RWPE1 (cell line): ENCODE data around the gene PLA2G6.

ENCODE experiments used
- CTCF ChIA-PET: fragments of 350-600 bp; sonication (Branson Sonifier 250); formaldehyde crosslinking; extraction: SDS; loops from one replicate; lab custom pipeline; 2021; lab: Yijun Ruan, JAX
- POLR2A ChIA-PET: fragments of 400-600 bp; formaldehyde crosslinking; extraction: SDS; loops from one replicate; lab custom pipeline; 2020; ENCODE audit warnings: antibody characterized with exemption; ENCODE audit not compliant: low non-redundant PET; lab: Yijun Ruan, JAX
- DNase-seq: peaks from one replicate; pipeline ENCODE4 v3.0.0; 2012; ENCODE audit warnings: low spot score
- H3K27ac ChIP-seq: fragments of 450-650 bp; 2 replicates; pipeline ENCODE4 v1.5.1; 2017
- TF ChIP-seq, protein P1 (sequence below): fragments of 450-650 bp; conservative IDR thresholded peaks from 2 replicates; pipeline ENCODE4 v1.5.1; 2017; ENCODE audit warnings: low read depth, mild to moderate bottlenecking

Gene PLA2G6

DNA sequence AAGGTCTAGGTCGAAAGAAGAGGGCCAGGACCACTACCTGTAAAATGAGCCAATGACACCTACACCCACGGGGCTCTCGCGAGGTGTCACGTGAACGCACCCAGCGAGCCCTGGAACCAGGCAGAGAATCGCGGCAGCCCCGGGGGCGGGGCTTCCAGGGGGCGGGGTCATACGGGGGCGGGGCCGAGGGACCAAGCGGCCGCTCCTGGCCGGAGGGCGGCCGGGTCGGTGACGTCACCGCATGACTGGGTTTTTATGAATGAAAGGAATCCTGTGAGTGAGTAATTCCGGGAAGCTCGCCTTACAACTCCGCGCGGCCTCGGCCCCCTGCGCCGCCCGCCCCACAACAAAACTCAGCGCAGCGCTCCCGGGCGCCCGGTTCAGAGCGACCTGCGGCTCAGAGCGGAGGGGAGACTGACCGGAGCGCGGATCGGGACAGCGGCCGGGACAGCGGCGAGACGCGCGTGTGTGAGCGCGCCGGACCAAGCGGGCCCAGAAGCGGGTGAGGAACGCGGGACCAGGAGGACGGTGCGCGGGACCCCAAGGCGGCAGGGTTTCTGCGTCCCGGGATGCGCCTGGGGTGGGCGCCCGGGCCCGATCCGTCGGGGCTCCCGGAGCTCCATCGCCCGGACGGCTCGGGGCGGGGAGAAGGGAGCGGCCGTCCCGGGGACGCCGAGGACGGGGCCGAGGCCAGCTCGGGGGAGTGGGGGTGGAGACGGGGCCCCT, 20.2 kb upstream of the PLA2G6 start, which contains the start of gene MAFF:
MAFF (plus strand) TSS at position 284 of the 726 bp plus-strand sequence. CDS start 11,860 bp downstream, outside the sequence.
- peak within 1 kb of the TSS; percentile 95 for H3K27ac ChIP-seq
- ChIA-PET POLR2A (interaction anchor here (1.7 kb wide), 1 partner anchor 21 kb away, joined by 5 read pairs; no protein-coding TSS in a partner anchor), CTCF (no interaction called here)
- TF ChIP-seq, protein P1, sequence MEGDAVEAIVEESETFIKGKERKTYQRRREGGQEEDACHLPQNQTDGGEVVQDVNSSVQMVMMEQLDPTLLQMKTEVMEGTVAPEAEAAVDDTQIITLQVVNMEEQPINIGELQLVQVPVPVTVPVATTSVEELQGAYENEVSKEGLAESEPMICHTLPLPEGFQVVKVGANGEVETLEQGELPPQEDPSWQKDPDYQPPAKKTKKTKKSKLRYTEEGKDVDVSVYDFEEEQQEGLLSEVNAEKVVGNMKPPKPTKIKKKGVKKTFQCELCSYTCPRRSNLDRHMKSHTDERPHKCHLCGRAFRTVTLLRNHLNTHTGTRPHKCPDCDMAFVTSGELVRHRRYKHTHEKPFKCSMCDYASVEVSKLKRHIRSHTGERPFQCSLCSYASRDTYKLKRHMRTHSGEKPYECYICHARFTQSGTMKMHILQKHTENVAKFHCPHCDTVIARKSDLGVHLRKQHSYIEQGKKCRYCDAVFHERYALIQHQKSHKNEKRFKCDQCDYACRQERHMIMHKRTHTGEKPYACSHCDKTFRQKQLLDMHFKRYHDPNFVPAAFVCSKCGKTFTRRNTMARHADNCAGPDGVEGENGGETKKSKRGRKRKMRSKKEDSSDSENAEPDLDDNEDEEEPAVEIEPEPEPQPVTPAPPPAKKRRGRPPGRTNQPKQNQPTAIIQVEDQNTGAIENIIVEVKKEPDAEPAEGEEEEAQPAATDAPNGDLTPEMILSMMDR, result no peak
- peak; percentile 87 for DNase-seq

DNA sequence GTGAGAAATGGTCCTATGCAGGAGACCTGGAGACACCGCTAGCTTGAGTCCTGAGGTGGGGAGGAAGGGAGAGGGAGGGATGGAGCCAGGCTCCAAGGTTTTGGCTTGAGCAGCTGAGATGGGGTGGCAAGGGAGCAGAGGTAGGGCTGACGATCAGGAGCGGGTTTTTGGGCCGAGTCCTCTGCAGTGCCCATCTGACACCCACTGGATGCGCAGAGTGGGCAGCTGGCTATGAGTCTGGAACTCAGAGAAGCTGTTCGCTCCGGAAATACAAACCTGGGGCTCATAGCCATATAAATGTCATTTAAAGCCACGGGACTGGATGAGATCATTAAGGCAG, 19.7 kb upstream of the PLA2G6 start:
- peak overlapping the region; percentile 95 for H3K27ac ChIP-seq
- POLR2A ChIA-PET, result interaction anchor here (1.7 kb wide), 1 partner anchor 21 kb away, joined by 5 read pairs; no protein-coding TSS in a partner anchor
- DNase-seq, result no peak
- TF ChIP-seq, protein P1, result no peak
- CTCF ChIA-PET, result no interaction called here

DNA sequence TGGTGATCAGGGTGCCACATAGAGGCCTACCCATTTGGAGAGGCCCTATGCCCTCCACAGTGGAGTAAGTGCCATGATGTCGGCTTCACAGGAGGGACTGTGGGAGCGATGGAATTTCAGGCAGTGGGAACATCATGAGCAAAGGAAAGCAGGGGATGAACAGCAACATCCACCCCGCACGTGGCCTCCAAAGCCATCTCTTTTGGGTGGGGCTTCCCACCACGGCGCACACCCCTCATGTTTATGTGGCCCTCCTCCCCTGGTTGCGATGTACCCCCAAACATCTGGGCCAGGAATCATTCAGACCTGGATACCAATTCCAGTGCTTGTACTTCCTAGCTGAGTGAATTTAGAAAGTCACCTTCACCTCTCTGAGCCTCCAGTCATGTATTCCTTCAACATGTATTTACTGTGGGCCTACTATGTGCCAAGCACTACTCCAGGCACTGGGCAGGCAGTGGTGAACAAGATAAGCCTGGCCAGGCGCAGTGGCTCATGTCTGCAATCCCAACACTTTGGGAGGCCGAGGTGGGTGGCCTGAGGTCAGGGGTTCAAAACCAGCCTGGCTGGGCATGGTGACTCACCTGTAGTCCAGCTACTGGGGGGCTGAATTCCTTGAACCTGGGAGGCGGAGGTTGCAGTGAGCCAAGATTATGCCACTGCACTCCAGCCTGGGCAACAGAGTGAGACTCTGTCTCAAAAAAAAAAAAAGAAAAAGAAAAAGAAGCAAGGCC, 18.4 kb upstream of the PLA2G6 start:
- no peak for DNase-seq
- POLR2A ChIA-PET, result interaction anchor here (1.7 kb wide), 1 partner anchor 19 kb away, joined by 5 read pairs; no protein-coding TSS in a partner anchor
- TF ChIP-seq, protein P1, result no peak
- CTCF ChIA-PET, result no interaction called here
- H3K27ac ChIP-seq, result no peak overlapping the region

DNA sequence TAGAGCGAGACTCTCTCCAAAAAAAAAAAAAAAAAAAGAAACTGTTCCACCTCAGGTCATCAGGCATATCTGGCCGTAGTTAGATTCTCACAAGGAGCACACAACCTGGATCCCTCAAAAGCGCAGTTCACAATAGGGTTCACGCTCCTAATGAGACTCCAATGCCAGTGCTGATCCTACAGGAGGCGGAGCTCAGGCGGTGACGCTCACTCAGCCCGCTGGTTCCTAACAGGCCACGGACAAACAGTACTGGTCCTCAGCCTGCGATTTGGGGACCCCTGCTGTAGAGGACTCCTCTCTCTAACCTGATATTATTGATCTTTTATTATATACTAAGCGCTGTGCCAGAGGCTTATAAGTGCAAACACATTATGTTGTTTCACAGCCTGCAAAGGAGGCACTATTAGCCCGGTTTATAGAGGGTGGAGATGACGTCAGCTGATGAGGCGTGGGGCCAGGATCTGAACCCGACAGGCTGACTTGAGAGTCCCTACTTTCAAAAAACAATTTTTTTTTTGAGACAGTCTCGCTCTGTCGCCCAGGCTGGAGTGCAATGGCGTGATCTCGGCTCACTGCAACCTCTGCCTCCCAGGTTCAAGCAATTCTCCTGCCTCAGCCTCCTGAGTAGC, 15.3 kb upstream of the PLA2G6 start:
- H3K27ac ChIP-seq, result no peak overlapping the region; the same call in 1 of the 2 replicates
- ChIA-PET CTCF (interaction anchor here (0.6 to 0.7 kb wide), 2 partner anchors 167 to 900 kb away, joined by 3 to 8 read pairs; partner anchors contain the start of gene APOBEC3H), POLR2A (no interaction called here)
- TF ChIP-seq, protein P1, result no peak
- DNase-seq, result no peak

DNA sequence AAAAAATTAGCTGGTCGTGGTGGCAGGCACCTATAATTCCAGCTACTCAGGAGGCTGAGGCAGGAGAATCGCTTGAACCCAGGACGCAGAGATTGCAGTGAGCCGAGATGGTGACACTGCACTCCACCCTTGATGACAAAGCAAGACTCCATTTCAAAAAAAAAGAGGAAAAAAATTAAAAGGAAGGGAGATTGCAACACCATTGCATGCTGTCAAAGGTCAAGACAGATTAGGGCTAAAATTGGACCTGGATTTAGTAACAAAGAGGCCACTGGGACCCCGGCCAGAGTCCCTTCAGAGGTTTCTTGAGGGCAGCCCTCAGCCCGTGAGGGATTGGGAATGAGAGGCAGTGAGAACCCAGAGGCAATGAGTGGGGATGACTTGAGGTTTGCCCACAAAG, 11.9 kb upstream of the PLA2G6 start:
- TF ChIP-seq, protein P1, result no peak
- no peak overlapping the region for H3K27ac ChIP-seq
- POLR2A ChIA-PET, result no interaction called here
- DNase-seq, result no peak
- CTCF ChIA-PET, result no interaction called here

DNA sequence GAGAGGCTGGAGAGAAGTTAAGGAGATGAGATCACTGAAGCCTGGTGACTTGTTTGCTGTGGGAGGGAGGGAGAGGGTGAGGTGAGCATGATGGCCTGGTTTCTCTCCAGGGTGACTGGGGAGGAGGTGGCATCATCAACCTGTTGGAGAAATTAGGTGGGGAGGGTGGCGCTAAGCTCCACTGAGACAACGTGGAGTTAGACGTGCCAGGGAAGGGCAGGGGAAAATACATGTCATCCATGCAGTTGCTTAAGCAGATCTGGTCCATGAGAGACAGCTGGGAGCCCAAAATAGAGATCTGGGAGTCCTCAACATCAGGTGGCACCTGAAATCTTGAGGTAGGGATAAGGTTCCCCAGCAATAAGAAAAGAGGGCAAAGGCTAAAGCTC, 10.8 kb upstream of the PLA2G6 start:
- CTCF ChIA-PET, result interaction anchor here (1.0 kb wide), 1 partner anchor 11 kb away, joined by 3 read pairs; the partner anchor contains the start of gene PLA2G6
- POLR2A ChIA-PET, result interaction anchor here (1.0 kb wide), 1 partner anchor 11 kb away, joined by 3 read pairs; the partner anchor contains the start of gene PLA2G6
- H3K27ac ChIP-seq, result no peak overlapping the region; the same call in 1 of the 2 replicates
- DNase-seq, result no peak
- TF ChIP-seq, protein P1, result no peak
